Renal pelvis (tissue), 4 donors: ENCODE results near the gene SAA4. TPM values are rescaled to one million over a fixed set of nuclear protein-coding genes. Genes with fewer than 3 reads are reported as not detected.
"Not testable (repeated sequence)": the region's sequence is repeated elsewhere in the genome, so short reads cannot be mapped to it uniquely, and the experiment has no call there.

ENCODE experiments used
- DNase-seq: peaks from one replicate; pipeline ENCODE4 v3.0.0-alpha.2; 2013
- polyA plus RNA-seq, 3 donors: library from polyadenylated mRNA; unstranded; fragments of 120-200 nt; gene quantifications; one replicate each; pipeline ENCODE4 v1.2.1, GENCODE V29; 2013; ENCODE audit not compliant: insufficient read length in 3 of 3

The SAA4 gene
- polyA plus RNA-seq, 3 donors, result not detected

DNA sequence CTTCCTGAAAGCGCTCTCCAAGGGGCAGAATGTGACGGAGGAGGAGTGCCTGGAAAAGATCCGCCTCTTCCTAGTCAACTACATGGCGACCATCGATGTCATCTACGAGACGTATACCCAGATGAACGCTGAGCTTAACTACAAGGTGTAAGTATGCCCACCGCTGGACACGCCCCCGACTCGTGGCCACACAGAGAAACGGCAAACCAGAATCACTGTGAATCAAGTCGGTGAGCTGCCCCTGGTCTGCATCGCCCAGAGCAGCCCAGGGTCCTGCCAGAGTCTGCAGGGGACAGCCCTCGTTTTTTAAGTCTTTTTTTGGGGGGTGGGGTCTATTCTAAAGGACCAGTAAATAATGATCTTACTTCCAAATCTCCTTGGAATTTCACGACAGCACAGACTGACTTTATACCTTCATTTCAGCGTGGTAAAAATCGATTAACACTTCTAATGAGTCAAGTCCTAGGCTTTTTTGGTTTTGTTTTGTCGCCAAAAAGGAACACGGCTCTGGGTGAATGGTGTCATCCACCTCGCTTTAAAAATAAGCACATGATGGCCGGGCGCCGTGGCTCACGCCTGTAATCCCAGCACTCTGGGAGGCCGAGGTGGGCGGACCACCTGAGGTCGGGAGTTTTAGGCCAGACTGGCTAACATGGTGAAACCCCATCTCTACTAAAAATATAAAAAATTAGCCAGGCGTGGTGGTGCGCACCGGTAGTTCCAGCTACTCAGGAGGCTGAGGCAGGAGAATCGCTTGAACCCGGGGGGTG is 46.9 kb downstream of the SAA4 start:
- not testable (repeated sequence) for DNase-seq

DNA sequence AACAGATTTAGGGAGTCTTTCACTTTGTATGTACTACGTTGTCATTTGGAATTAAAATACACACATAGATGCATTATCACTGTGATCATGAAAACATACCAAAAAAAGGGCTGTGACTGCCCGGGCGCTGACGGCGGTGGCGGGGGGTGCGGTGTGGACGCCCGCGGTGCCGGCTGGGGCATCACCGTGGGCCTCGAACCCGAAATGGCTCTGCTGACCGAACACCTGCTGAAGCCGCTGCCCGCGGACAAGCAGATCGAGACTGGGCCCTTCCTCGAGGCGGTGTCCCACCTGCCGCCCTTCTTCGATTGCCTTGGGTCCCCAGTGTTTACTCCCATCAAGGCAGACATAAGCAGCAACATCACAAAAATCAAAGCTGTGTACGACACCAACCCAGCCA is 47.8 kb downstream of the SAA4 start:
- no peak for DNase-seq

Other genes with a start within 250 kb of the SAA4 start
- gene SERGEF, start 223.8 kb downstream of the SAA4 start, polyA plus RNA-seq, result 10 to 100 TPM; 18.5 to 21.8 (median 20.5) TPM
- 1 to 10 TPM in 2 of 3 donors, under 1 TPM in 1; 0.36 to 2.0 (median 1.6) TPM for gene TPH1, start 190.5 kb downstream of the SAA4 start, polyA plus RNA-seq
- gene SAAL1, start 130.7 kb downstream of the SAA4 start, polyA plus RNA-seq, result 10 to 100 TPM; 25.9 to 39.7 (median 36.1) TPM
- under 1 TPM in 1 of 3 donors, not detected in 2; 0.13 TPM for gene MRGPRX3, start 104.2 kb downstream of the SAA4 start, polyA plus RNA-seq
- not detected for gene MRGPRX4, start 64.0 kb downstream of the SAA4 start, polyA plus RNA-seq
- under 1 TPM in 1 of 3 donors, not detected in 2; 0.31 TPM for gene SAA2, start 11.9 kb upstream of the SAA4 start, polyA plus RNA-seq
- gene SAA1, start 29.5 kb upstream of the SAA4 start, polyA plus RNA-seq, result not detected
- gene HPS5, start 85.3 kb upstream of the SAA4 start, polyA plus RNA-seq, result 10 to 100 TPM; 19.9 to 26.0 (median 24.3) TPM
- gene GTF2H1, start 85.8 kb upstream of the SAA4 start, polyA plus RNA-seq, result 10 to 100 TPM; 47.6 to 64.0 (median 58.7) TPM
- 100 to 1,000 TPM; 298 to 317 (median 306) TPM for gene LDHA, start 157.8 kb upstream of the SAA4 start, polyA plus RNA-seq
- 1 to 10 TPM in 2 of 3 donors, under 1 TPM in 1; 0.13 to 2.2 (median 1.9) TPM for gene LDHC, start 175.5 kb upstream of the SAA4 start, polyA plus RNA-seq
- gene LDHAL6A, start 219.1 kb upstream of the SAA4 start, polyA plus RNA-seq, result 1 to 10 TPM in 2 of 3 donors, under 1 TPM in 1; 0.67 to 1.5 (median 1.5) TPM